Endothelial cell of umbilical vein (primary cell): Measurements from ENCODE around the gene SEH1L. TPM values are rescaled to one million over a fixed set of nuclear protein-coding genes. Genes with fewer than 3 reads are reported as not detected.

Experiments
- BruUV-seq: library from RNA; stranded (reverse); fragments of 400-500 nt; replicated peaks from 2 replicates; lab custom pipeline; 2021; lab: Mats Ljungman, UMichigan
- CTCF ChIA-PET: fragments of 300-600, 350-600 bp; sonication (Branson Sonifier 250); formaldehyde crosslinking; loops from one replicate; lab custom pipeline; 2021; ENCODE audit warnings: antibody characterized with exemption, inconsistent platforms; lab: Charles Lee
- POLR2A ChIA-PET: fragments of 300-600, 350-600 bp; sonication (Branson Sonifier 250); formaldehyde crosslinking; loops from one replicate; lab custom pipeline; 2021; ENCODE audit warnings: antibody characterized with exemption, inconsistent platforms; lab: Charles Lee
- DNase-seq: peaks from one replicate; pipeline ENCODE4 v3.0.0-alpha.2; 2011; ENCODE audit warnings: low read depth, low spot score
- FAIRE-seq: peaks from 2 replicates; lab custom pipeline; 2011; peaks lifted over from hg19 to GRCh38; lab: Jason Lieb, UNC
- H2AFZ ChIP-seq: 2 replicates; pipeline ENCODE4 v1.6.0; 2012; ENCODE audit warnings: low read depth, low read length, control low read depth, inconsistent platforms
- H3K27ac ChIP-seq: 2 replicates; pipeline ENCODE4 v1.5.1; 2011; ENCODE audit warnings: low read depth, mild to moderate bottlenecking, control low read depth, low read length, moderate library complexity; ENCODE audit not compliant: insufficient read depth
- H3K27me3 ChIP-seq, 2 experiments: 2 replicates each; pipeline versions ENCODE4 v1.6.0 to v1.6.1; 2011; ENCODE audit warnings: low read length in 2 of 2, mixed read lengths in 1 of 2; ENCODE audit not compliant: control insufficient read depth in 2 of 2, insufficient read depth in 2 of 2
- H3K36me3 ChIP-seq, 2 experiments: 2 replicates in 1 of 2; 3 replicates in 1 of 2; pipeline ENCODE4 v1.5.1; 2011; ENCODE audit warnings: low read length in 2 of 2, mild to moderate bottlenecking in 1 of 2, moderate library complexity in 1 of 2; ENCODE audit not compliant: control insufficient read depth in 2 of 2, insufficient read depth in 2 of 2; ENCODE audit errors: extremely low read depth in 1 of 2
- H3K4me1 ChIP-seq: 3 replicates; pipeline ENCODE4 v1.5.1; 2011; ENCODE audit warnings: mild to moderate bottlenecking, low read length; ENCODE audit not compliant: control insufficient read depth, insufficient read depth; ENCODE audit errors: extremely low read depth
- H3K4me2 ChIP-seq: 2 replicates; pipeline ENCODE4 v1.6.1; 2011; ENCODE audit warnings: low read length, control low read depth, mixed read lengths; ENCODE audit not compliant: insufficient read depth
- H3K4me3 ChIP-seq, 3 experiments: fragments of 200-600 bp in 1 of 3; sonication (generic), shearing (Covaris generic) in 1 of 3; replicated peaks in 1 of 3; 2 replicates each; pipeline ENCODE4 v1.5.1; 2011 to 2016; ENCODE audit warnings: control low read depth in 3 of 3, low read length in 3 of 3, mild to moderate bottlenecking in 2 of 3, inconsistent platforms in 1 of 3, low read depth in 1 of 3, moderate library complexity in 1 of 3; ENCODE audit not compliant: insufficient read depth in 1 of 3
- H3K79me2 ChIP-seq: 2 replicates; pipeline ENCODE4 v1.6.0; 2012; ENCODE audit warnings: low read length, inconsistent platforms; ENCODE audit not compliant: control insufficient read depth, insufficient read depth
- H3K9ac ChIP-seq: replicated peaks from 2 replicates; pipeline ENCODE3; 2011; ENCODE audit warnings: low read length, control low read depth; ENCODE audit not compliant: insufficient read depth; ENCODE audit errors: extremely low read depth
- H3K9me1 ChIP-seq: replicated peaks from 3 replicates; pipeline ENCODE4 v1.6.0; 2011; ENCODE audit warnings: mild to moderate bottlenecking, low read length; ENCODE audit not compliant: control insufficient read depth, insufficient read depth; ENCODE audit errors: extremely low read depth
- H3K9me3 ChIP-seq: replicated peaks from 2 replicates; pipeline ENCODE4 v1.5.1; 2012; ENCODE audit warnings: low read length, inconsistent platforms; ENCODE audit not compliant: control insufficient read depth, insufficient read depth
- H4K20me1 ChIP-seq: replicated peaks from 2 replicates; pipeline ENCODE3; 2011; ENCODE audit warnings: mild to moderate bottlenecking, low read length; ENCODE audit not compliant: control insufficient read depth, insufficient read depth; ENCODE audit errors: extremely low read depth
- EZH2 ChIP-seq: IDR thresholded peaks from 2 replicates; pipeline ENCODE4 v1.6.1; 2012; ENCODE audit warnings: borderline replicate concordance, low read depth, mild to moderate bottlenecking, moderate library complexity, low read length, inconsistent platforms; ENCODE audit not compliant: severe bottlenecking
- FOS ChIP-seq: IDR thresholded peaks from 2 replicates; pipeline ENCODE4 v1.6.1; 2011; ENCODE audit warnings: mild to moderate bottlenecking, low read length, moderate library complexity, borderline replicate concordance; ENCODE audit not compliant: insufficient read depth
- GATA2 ChIP-seq: IDR thresholded peaks from 2 replicates; pipeline ENCODE4 v1.7.0; 2011; ENCODE audit warnings: low read depth, mild to moderate bottlenecking, moderate library complexity, mixed read lengths, low read length; ENCODE audit not compliant: insufficient read length, insufficient read depth
- JUN ChIP-seq: IDR thresholded peaks from 2 replicates; pipeline ENCODE4 v1.6.1; 2011; ENCODE audit warnings: borderline replicate concordance, low read depth; ENCODE audit not compliant: insufficient read length, insufficient read depth
- MYC ChIP-seq: IDR thresholded peaks from one replicate; pipeline ENCODE4 v1.6.1; 2011; ENCODE audit warnings: mild to moderate bottlenecking, low read depth, low read length
- POLR2A ChIP-seq: IDR thresholded peaks from 2 replicates; pipeline ENCODE4 v1.6.1; 2012; ENCODE audit warnings: low read depth, mild to moderate bottlenecking, control low read depth, low read length
- POLR2AphosphoS5 ChIP-seq: IDR thresholded peaks from 2 replicates; pipeline ENCODE4 v1.6.1; 2012; ENCODE audit warnings: low read depth, mild to moderate bottlenecking, control low read depth, low read length, moderate library complexity; ENCODE audit not compliant: insufficient read depth
- dilution Hi-C: fragments of 300-500 bp; cut with MboI; formaldehyde crosslinking; loops from one replicate; pipeline ENCODE4 v1.15.0; 2019; ENCODE audit warnings: low sequenced_read_pairs; ENCODE audit not compliant: extremely low pct_ligation_motif_present
- intact Hi-C: fragments of 100-400 bp; cut with micrococcal nuclease; formaldehyde crosslinking; loops from one replicate; pipeline ENCODE4 v1.10.0; 2022
- polyA plus RNA-seq, 4 experiments: library from polyadenylated mRNA; depleted of rRNA in 3 of 4; stranded (reverse) in 3 of 4; unstranded in 1 of 4; fragments of >200 nt; gene quantifications; 2 replicates each; pipeline versions ENCODE4 v1.2.1 to v1.2.3, GENCODE V29; 2011 to 2012; ENCODE audit warnings: missing spikeins in 1 of 4
- total RNA-seq: library from RNA; stranded (reverse); gene quantifications from 2 replicates; pipeline ENCODE4 v1.2.3, GENCODE V29; 2021
- TF ChIP-seq, protein P1 (sequence below): IDR thresholded peaks from 2 replicates; pipeline ENCODE4 v1.6.1; 2011; ENCODE audit not compliant: insufficient read depth, insufficient read length
- TF ChIP-seq, protein P2 (sequence below), 2 donors: IDR thresholded peaks; 1 replicate in 1 of 2; 2 replicates in 1 of 2; pipeline ENCODE4 v1.5.1; 2011; ENCODE audit warnings: low read length in 2 of 2, mild to moderate bottlenecking in 2 of 2, moderate library complexity in 2 of 2, control low read depth in 1 of 2, inconsistent platforms in 1 of 2, low read depth in 1 of 2; ENCODE audit not compliant: insufficient read depth in 1 of 2; ENCODE audit errors: extremely low read depth in 1 of 2

The SEH1L gene
- total and polyA plus RNA-seq, 2 donors (not counting 3 experiments of a cell fraction or from before 2014, with no cell fraction given): 19.8 to 42.8 TPM

DNA sequence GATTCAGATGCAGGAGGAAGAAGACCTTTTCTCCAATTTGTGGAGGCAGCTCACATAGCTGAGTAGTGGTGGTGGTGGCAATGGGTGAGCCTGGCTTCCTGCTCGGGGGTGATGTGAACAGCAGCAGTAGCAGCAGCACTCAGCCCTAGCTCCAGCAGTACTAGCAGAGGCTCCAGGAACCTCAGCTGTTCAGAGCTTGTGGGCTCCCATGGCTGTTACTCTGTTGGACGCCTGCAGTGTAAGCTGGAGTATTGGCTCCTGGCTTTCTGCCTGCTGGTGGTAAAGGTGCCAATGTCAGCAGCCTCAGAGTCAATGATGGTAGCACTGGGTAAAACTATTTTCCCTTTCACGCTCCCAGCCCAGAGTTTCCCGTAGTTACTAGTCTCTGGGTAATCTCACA, 3.1 kb upstream of the SEH1L start:
- no peaks in the 10 kb centered on the region for H3K9me1 ChIP-seq
- no peak overlapping the region for H3K27ac ChIP-seq
- no peak overlapping the region for H3K4me2 ChIP-seq
- no peaks in the 10 kb centered on the region for H3K9me3 ChIP-seq
- dilution Hi-C loops: no loop called here
- BruUV-seq: no TSS peak
- no peak for DNase-seq
- FAIRE-seq: no peak
- no peak for TF ChIP-seq JUN
- no peak for TF ChIP-seq EZH2
- TF ChIP-seq, protein P1, sequence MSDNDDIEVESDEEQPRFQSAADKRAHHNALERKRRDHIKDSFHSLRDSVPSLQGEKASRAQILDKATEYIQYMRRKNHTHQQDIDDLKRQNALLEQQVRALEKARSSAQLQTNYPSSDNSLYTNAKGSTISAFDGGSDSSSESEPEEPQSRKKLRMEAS: no peak
- no peak for TF ChIP-seq MYC
- TF ChIP-seq GATA2: no peak
- TF ChIP-seq, protein P2, sequence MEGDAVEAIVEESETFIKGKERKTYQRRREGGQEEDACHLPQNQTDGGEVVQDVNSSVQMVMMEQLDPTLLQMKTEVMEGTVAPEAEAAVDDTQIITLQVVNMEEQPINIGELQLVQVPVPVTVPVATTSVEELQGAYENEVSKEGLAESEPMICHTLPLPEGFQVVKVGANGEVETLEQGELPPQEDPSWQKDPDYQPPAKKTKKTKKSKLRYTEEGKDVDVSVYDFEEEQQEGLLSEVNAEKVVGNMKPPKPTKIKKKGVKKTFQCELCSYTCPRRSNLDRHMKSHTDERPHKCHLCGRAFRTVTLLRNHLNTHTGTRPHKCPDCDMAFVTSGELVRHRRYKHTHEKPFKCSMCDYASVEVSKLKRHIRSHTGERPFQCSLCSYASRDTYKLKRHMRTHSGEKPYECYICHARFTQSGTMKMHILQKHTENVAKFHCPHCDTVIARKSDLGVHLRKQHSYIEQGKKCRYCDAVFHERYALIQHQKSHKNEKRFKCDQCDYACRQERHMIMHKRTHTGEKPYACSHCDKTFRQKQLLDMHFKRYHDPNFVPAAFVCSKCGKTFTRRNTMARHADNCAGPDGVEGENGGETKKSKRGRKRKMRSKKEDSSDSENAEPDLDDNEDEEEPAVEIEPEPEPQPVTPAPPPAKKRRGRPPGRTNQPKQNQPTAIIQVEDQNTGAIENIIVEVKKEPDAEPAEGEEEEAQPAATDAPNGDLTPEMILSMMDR (IDR thresholded peaks at IDR 0.05; ENCODE audit: extremely low read depth in 1 of 2, insufficient read depth in 1 of 2, low read depth in 1 of 2, low read length in 2 of 2): no peak
- no peak for TF ChIP-seq POLR2A
- TF ChIP-seq FOS: no peak
- no peak for TF ChIP-seq POLR2AphosphoS5
- POLR2A ChIA-PET: no interaction called here
- CTCF ChIA-PET: interaction anchor here (0.6 to 2.4 kb wide), 6 partner anchors 10 to 217 kb away, joined by 3 to 12 read pairs (median 4); no protein-coding TSS in a partner anchor
- H2AFZ ChIP-seq: no peak overlapping the region
- H3K27me3 ChIP-seq: peaks cover 0 to 2% of the 10 kb centered on the region in 2 experiments
- peaks cover 12% of the 10 kb centered on the region for H3K4me1 ChIP-seq
- H3K4me3 ChIP-seq: no peak overlapping the region
- H3K9ac ChIP-seq: no peak overlapping the region
- H3K79me2 ChIP-seq: peaks cover 7% of the 10 kb centered on the region
- intact Hi-C loops: loop anchor here (5.0 kb wide), 1 partner anchor 62 kb away; the partner anchor contains the start of gene PTPN2
- no peaks in the 10 kb centered on the region for H3K36me3 ChIP-seq
- H4K20me1 ChIP-seq: no peaks in the 10 kb centered on the region
